Epithelial cell of proximal tubule (primary cell): ENCODE data around the gene VMAC. TPM values are rescaled to one million over a fixed set of nuclear protein-coding genes. Genes with fewer than 3 reads are reported as not detected.

Experiments used
- DNase-seq: peaks from one replicate; pipeline ENCODE4 v3.0.0-alpha.2; 2011; ENCODE audit warnings: low read depth
- H3K4me3 ChIP-seq: 2 replicates; pipeline ENCODE4 v1.5.1; 2011; ENCODE audit warnings: low read depth, mild to moderate bottlenecking, low read length
- CTCF ChIP-seq: conservative IDR thresholded peaks from 2 replicates; pipeline ENCODE4 v1.5.1; 2012; ENCODE audit warnings: low read depth, mild to moderate bottlenecking, low read length
- total RNA-seq: library from RNA; depleted of rRNA; stranded (reverse); fragments of >200 nt; gene quantifications from 2 replicates; pipeline ENCODE4 v1.2.3, GENCODE V29; 2015

Gene VMAC
- total RNA-seq, 1 donor from 2014 or later: 2.2 TPM

GRCh38 chr19:5953680-5954213 is 49.1 kb downstream of the VMAC start:
- no peak for TF ChIP-seq CTCF
- DNase-seq: no peak
- H3K4me3 ChIP-seq: no peak overlapping the region

GRCh38 chr19:5954293-5954692 is 49.6 kb downstream of the VMAC start:
- no peak for TF ChIP-seq CTCF
- no peak for DNase-seq
- no peak overlapping the region for H3K4me3 ChIP-seq

- no peak for TF ChIP-seq CTCF
- no peak overlapping the region for H3K4me3 ChIP-seq
- DNase-seq: no peak
Measured at GRCh38 chr19:5955636-5955935, 50.9 kb downstream of the VMAC start.

GRCh38 chr19:5956323-5956722 is 51.7 kb downstream of the VMAC start:
- no peak for DNase-seq
- no peak for TF ChIP-seq CTCF
- H3K4me3 ChIP-seq: no peak overlapping the region

- DNase-seq: no peak
- no peak overlapping the region for H3K4me3 ChIP-seq
- TF ChIP-seq CTCF: no peak
Measured at GRCh38 chr19:5956728-5957127, 52.1 kb downstream of the VMAC start.

GRCh38 chr19:5957170-5957569 is 52.5 kb downstream of the VMAC start:
- TF ChIP-seq CTCF: no peak
- H3K4me3 ChIP-seq: no peak overlapping the region
- DNase-seq: no peak

GRCh38 chr19:5958074-5958850 is 53.6 kb downstream of the VMAC start:
- TF ChIP-seq CTCF: no peak
- no peak for DNase-seq
- H3K4me3 ChIP-seq: no peak overlapping the region
